Coronary artery (tissue), 2 donors: ENCODE measurements around the gene CMTM7.
"Not testable (repeated sequence)": the region's sequence is repeated elsewhere in the genome, so short reads cannot be mapped to it uniquely, and the experiment has no call there.

Source experiments
- DNase-seq: peaks from one replicate; pipeline ENCODE4 v3.0.0-alpha.2; 2017; ENCODE audit warnings: low spot score
- H3K27ac ChIP-seq, 2 donors: fragments of 200-600 bp; sonication (generic); one replicate each; pipeline ENCODE4 v1.5.1; 2016 to 2019
- H3K4me3 ChIP-seq: fragments of 200-600 bp; sonication (generic); 2 replicates; pipeline ENCODE4 v1.5.1; 2016; ENCODE audit warnings: mild to moderate bottlenecking, moderate library complexity
- CTCF ChIP-seq: fragments of 200-600 bp; sonication (generic); IDR thresholded peaks from one replicate; pipeline ENCODE4 v1.5.1; 2019; ENCODE audit warnings: antibody characterized with exemption

CMTM7 gene

GRCh38 chr3:32437896-32438295 is 46.2 kb downstream of the CMTM7 start:
- H3K4me3 ChIP-seq: no peak overlapping the region
- no peak overlapping the region for H3K27ac ChIP-seq
- no peak for TF ChIP-seq CTCF
- no peak for DNase-seq

- Histone ChIP-seq H3K27ac (no peak overlapping the region), H3K4me3 (no peak overlapping the region)
- no peak for TF ChIP-seq CTCF
- no peak for DNase-seq
These were observed 47.1 kb downstream of the CMTM7 start for GRCh38 chr3:32438596-32439344.

- H3K4me3 ChIP-seq, DNase-seq, H3K27ac ChIP-seq: not testable (repeated sequence)
These were observed 47.8 kb downstream of the CMTM7 start for GRCh38 chr3:32439421-32439820.

- TF ChIP-seq CTCF: no peak
- Histone ChIP-seq H3K27ac (no peak overlapping the region), H3K4me3 (no peak overlapping the region)
- DNase-seq: no peak
These were observed 49.1 kb downstream of the CMTM7 start for GRCh38 chr3:32440611-32441350.

GRCh38 chr3:32442766-32443165 is 51.1 kb downstream of the CMTM7 start:
- H3K4me3 ChIP-seq: no peak overlapping the region
- no peak for DNase-seq
- TF ChIP-seq CTCF: no peak
- H3K27ac ChIP-seq: no peak overlapping the region

- TF ChIP-seq CTCF: no peak
- no peak overlapping the region for H3K4me3 ChIP-seq
- DNase-seq: no peak
- no peak overlapping the region for H3K27ac ChIP-seq
These were observed 51.8 kb downstream of the CMTM7 start for GRCh38 chr3:32443478-32443877.

- no peak overlapping the region for H3K4me3 ChIP-seq
- TF ChIP-seq CTCF: no peak
- no peak for DNase-seq
- H3K27ac ChIP-seq: no peak overlapping the region
These were observed 56.3 kb downstream of the CMTM7 start for GRCh38 chr3:32447865-32448400.
